A673 (cell line): ENCODE data around the gene ETNK2. TPM values are rescaled to one million over a fixed set of nuclear protein-coding genes. Genes with fewer than 3 reads are reported as not detected.

Source experiments
- BruUV-seq: library from RNA; stranded (reverse); fragments of 400-500 nt; replicated peaks from 2 replicates; lab custom pipeline; 2021; lab: Mats Ljungman, UMichigan
- CTCF ChIA-PET: fragments of 300-600 bp; sonication (Branson Sonifier 250); formaldehyde crosslinking; loops from one replicate; lab custom pipeline; 2022; ENCODE audit warnings: antibody characterized with exemption; lab: Charles Lee
- POLR2A ChIA-PET: fragments of 300-600 bp; sonication (Branson Sonifier 250); formaldehyde crosslinking; loops from one replicate; lab custom pipeline; 2022; ENCODE audit warnings: antibody characterized with exemption; ENCODE audit not compliant: low non-redundant PET; lab: Charles Lee
- DNase-seq: peaks from one replicate; pipeline ENCODE4 v3.0.0-alpha.2; 2015; ENCODE audit warnings: low spot score
- H3K27ac ChIP-seq: fragments of 200-600 bp; sonication (generic); 2 replicates; pipeline ENCODE4 v1.5.1; 2016; ENCODE audit warnings: mixed run types, low read depth, mild to moderate bottlenecking, mixed read lengths, antibody characterized with exemption, low read length; ENCODE audit not compliant: poor library complexity, severe bottlenecking
- H3K27me3 ChIP-seq: fragments of 200-600 bp; sonication (generic); replicated peaks from 2 replicates; pipeline ENCODE4 v1.6.1; 2017; ENCODE audit warnings: mixed run types, low read depth, mild to moderate bottlenecking, mixed read lengths, antibody characterized with exemption, low read length; ENCODE audit not compliant: insufficient read depth, poor library complexity
- H3K36me3 ChIP-seq: fragments of 200-600 bp; sonication (generic); 2 replicates; pipeline ENCODE4 v1.6.1; 2016; ENCODE audit warnings: mixed run types, mild to moderate bottlenecking, mixed read lengths, antibody characterized with exemption, low read length; ENCODE audit not compliant: insufficient read depth, poor library complexity, severe bottlenecking
- H3K4me1 ChIP-seq: fragments of 200-600 bp; sonication (generic); 2 replicates; pipeline ENCODE4 v1.6.1; 2017; ENCODE audit warnings: mixed run types, mild to moderate bottlenecking, mixed read lengths, antibody characterized with exemption, low read length; ENCODE audit not compliant: insufficient read depth, poor library complexity, severe bottlenecking
- H3K4me3 ChIP-seq: fragments of 200-600 bp; sonication (generic); 2 replicates; pipeline ENCODE4 v1.5.1; 2016; ENCODE audit warnings: low read depth, mixed run types, mild to moderate bottlenecking, mixed read lengths, low read length; ENCODE audit not compliant: poor library complexity, severe bottlenecking
- H3K9me3 ChIP-seq: fragments of 200-600 bp; sonication (generic); 2 replicates; pipeline ENCODE4 v1.6.1; 2016; ENCODE audit warnings: mixed run types, low read depth, mild to moderate bottlenecking, mixed read lengths, antibody characterized with exemption, low read length; ENCODE audit not compliant: poor library complexity, severe bottlenecking
- EZH2 ChIP-seq: fragments of 200-600 bp; sonication (generic); IDR thresholded peaks from 2 replicates; pipeline ENCODE4 v1.6.1; 2017; ENCODE audit warnings: borderline replicate concordance, low read depth, mild to moderate bottlenecking, mixed read lengths, antibody characterized with exemption, low read length; ENCODE audit not compliant: poor library complexity, severe bottlenecking
- intact Hi-C: fragments of 100-400 bp; cut with micrococcal nuclease; formaldehyde crosslinking; loops from one replicate; pipeline ENCODE4 v1.10.0; 2022; ENCODE audit not compliant: unreplicated experiment
- total RNA-seq: library from RNA; stranded (reverse); gene quantifications from 2 replicates; pipeline ENCODE4 v1.2.3, GENCODE V29; 2021
- TF ChIP-seq, protein P1 (sequence below): fragments of 300-800, 200-600 bp; sonication (generic); conservative IDR thresholded peaks from 2 replicates; pipeline ENCODE4 v1.5.1; 2017; ENCODE audit warnings: low read depth, mild to moderate bottlenecking, antibody characterized with exemption, low read length, moderate library complexity, mixed read lengths

Gene ETNK2
- total RNA-seq, 1 experiment from 2014 or later, result 8.3 TPM

DNA sequence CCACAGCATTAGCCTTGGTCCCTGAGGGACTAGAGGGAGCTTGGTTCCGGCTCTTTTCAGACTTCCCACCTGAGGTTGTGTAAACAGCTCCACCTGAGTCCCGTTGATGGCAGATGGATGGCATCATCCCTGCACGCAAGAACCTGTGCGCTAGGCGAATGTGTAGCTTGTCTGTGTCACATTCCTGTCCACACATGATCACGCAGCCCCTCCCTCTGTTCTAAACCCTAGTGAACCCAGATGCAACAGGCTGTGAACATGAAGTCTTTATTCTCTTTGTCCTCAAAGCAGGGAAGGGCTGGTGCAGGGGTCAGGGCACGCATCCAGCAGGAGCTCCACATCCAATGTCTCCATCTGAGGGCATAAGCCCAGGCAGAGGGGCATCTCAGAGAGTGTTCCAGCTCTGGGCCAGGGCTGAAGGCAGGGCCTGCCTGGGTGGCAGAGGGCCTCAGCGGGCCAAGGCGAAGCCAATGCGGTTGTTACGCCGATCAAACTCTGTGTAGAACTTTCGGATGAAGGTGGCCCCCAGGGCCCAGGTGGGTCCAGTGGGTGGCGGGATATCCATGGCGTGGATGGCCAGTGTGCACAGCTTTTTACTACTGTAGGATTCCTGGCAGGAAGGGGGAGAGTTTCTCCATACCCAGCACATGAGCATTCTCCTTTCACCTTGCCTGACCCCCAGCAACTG lies 2.9 kb upstream of the ETNK2 start:
- H3K4me1 ChIP-seq, result peaks cover 6% of the 10 kb centered on the region
- H3K4me3 ChIP-seq, result no peak overlapping the region
- BruUV-seq, result no TSS peak
- no peak for DNase-seq
- H3K27me3 ChIP-seq, result no peaks in the 10 kb centered on the region
- H3K27ac ChIP-seq, result no peak overlapping the region
- no peaks in the 10 kb centered on the region for H3K9me3 ChIP-seq
- TF ChIP-seq, protein P1, sequence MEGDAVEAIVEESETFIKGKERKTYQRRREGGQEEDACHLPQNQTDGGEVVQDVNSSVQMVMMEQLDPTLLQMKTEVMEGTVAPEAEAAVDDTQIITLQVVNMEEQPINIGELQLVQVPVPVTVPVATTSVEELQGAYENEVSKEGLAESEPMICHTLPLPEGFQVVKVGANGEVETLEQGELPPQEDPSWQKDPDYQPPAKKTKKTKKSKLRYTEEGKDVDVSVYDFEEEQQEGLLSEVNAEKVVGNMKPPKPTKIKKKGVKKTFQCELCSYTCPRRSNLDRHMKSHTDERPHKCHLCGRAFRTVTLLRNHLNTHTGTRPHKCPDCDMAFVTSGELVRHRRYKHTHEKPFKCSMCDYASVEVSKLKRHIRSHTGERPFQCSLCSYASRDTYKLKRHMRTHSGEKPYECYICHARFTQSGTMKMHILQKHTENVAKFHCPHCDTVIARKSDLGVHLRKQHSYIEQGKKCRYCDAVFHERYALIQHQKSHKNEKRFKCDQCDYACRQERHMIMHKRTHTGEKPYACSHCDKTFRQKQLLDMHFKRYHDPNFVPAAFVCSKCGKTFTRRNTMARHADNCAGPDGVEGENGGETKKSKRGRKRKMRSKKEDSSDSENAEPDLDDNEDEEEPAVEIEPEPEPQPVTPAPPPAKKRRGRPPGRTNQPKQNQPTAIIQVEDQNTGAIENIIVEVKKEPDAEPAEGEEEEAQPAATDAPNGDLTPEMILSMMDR, result no peak
- no peak for TF ChIP-seq EZH2
- ChIA-PET CTCF (no interaction called here), POLR2A (no interaction called here)
- intact Hi-C loops, result no loop called here
- no peaks in the 10 kb centered on the region for H3K36me3 ChIP-seq

- DNase-seq, result no peak
- CTCF ChIA-PET, result no interaction called here
- TF ChIP-seq, protein P1, result no peak
- no peak for TF ChIP-seq EZH2
- POLR2A ChIA-PET, result no interaction called here
- intact Hi-C loops, result no loop called here
- peaks cover 6% of the 10 kb centered on the region for H3K4me1 ChIP-seq
- no peak overlapping the region for H3K27ac ChIP-seq
- H3K4me3 ChIP-seq, result no peak overlapping the region
- no peaks in the 10 kb centered on the region for H3K9me3 ChIP-seq
- BruUV-seq, result no TSS peak
- H3K36me3 ChIP-seq, result no peaks in the 10 kb centered on the region
- no peaks in the 10 kb centered on the region for H3K27me3 ChIP-seq
Measured at GRCh38 chr1:204153667-204154066, 1.8 kb upstream of the ETNK2 start.

DNA sequence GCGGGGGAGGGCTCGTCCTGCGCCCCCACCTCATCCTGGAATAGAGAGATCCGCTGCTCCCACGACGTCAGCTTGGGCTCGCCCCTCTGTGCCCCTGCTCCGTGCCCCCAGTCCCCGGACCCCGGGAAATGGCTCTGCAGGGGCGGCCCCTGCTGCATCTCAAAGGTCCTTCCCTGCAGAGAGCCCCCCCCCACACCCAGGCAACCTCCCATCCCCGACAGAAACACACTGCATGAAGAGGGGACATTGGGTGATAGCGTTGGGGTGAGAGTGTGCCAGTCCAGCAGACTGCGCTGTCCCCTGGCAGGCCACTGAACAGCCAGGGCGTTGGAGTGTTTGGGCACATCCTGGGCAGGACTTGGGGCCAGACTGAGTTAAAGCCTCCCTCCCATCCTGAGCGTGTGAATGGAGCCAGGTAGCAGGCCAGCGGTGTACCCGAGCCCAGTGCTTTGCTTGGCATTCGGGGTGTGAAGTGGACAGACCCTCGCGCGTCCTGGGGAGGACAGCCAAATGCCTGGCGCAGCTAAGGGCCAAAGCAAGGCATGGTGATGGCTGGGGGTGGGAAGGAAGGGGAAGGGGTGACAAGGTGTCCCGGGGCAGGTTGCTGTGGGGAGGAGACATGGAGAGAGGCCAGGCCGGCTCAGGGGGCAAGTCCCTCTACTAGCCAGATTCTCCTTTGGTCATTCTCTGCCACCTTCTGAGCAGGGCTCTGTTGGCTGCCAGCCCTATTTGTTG lies 633 bp upstream of the ETNK2 start:
- no peaks in the 10 kb centered on the region for H3K27me3 ChIP-seq
- H3K27ac ChIP-seq, result peak overlapping the region; percentile 70
- H3K36me3 ChIP-seq, result no peaks in the 10 kb centered on the region
- intact Hi-C loops, result no loop called here
- ChIA-PET POLR2A (no interaction called here), CTCF (no interaction called here)
- H3K4me3 ChIP-seq, result peak overlapping the region; percentile 65
- no TSS peak for BruUV-seq
- no peak for TF ChIP-seq EZH2
- TF ChIP-seq, protein P1, result no peak
- no peak for DNase-seq
- H3K4me1 ChIP-seq, result peaks cover 6% of the 10 kb centered on the region
- no peaks in the 10 kb centered on the region for H3K9me3 ChIP-seq
